Keratinocyte (primary cell): ENCODE measurements around the gene PIGU. TPM values are rescaled to one million over a fixed set of nuclear protein-coding genes. Genes with fewer than 3 reads are reported as not detected.

Source experiments
- DNase-seq: peaks from one replicate; pipeline ENCODE4 v3.0.0-alpha.2; 2011; ENCODE audit warnings: low read depth, missing footprints, low spot score
- FAIRE-seq: peaks from 2 replicates; lab custom pipeline; 2011; peaks lifted over from hg19 to GRCh38; lab: Jason Lieb, UNC
- H2AFZ ChIP-seq: 2 replicates; pipeline ENCODE4 v1.6.0; 2012; ENCODE audit warnings: low read length, control low read depth, inconsistent platforms; ENCODE audit not compliant: control insufficient read depth
- H3K27ac ChIP-seq: 2 replicates; pipeline ENCODE4 v1.5.1; 2011; ENCODE audit warnings: low read length; ENCODE audit not compliant: control insufficient read depth, insufficient read depth
- H3K27me3 ChIP-seq: 3 replicates; pipeline ENCODE4 v1.6.0; 2011; ENCODE audit warnings: low read length; ENCODE audit not compliant: control insufficient read depth, insufficient read depth; ENCODE audit errors: extremely low read depth
- H3K36me3 ChIP-seq, 2 experiments: 2 replicates in 1 of 2; 3 replicates in 1 of 2; pipeline ENCODE4 v1.5.1; 2011; ENCODE audit warnings: low read length in 2 of 2, mild to moderate bottlenecking in 1 of 2; ENCODE audit not compliant: control insufficient read depth in 2 of 2, insufficient read depth in 2 of 2; ENCODE audit errors: extremely low read depth in 1 of 2
- H3K4me1 ChIP-seq: 3 replicates; pipeline ENCODE4 v1.5.1; 2011; ENCODE audit warnings: low read length; ENCODE audit not compliant: control insufficient read depth, insufficient read depth; ENCODE audit errors: extremely low read depth
- H3K4me2 ChIP-seq: 3 replicates; pipeline ENCODE4 v1.6.0; 2011; ENCODE audit warnings: low read depth, low read length; ENCODE audit not compliant: control insufficient read depth, insufficient read depth; ENCODE audit errors: extremely low read depth
- H3K4me3 ChIP-seq, 3 experiments: fragments of 200-600 bp in 1 of 3; sonication (generic) in 1 of 3; 2 replicates in 2 of 3; 3 replicates in 1 of 3; pipeline ENCODE4 v1.5.1; 2011 to 2016; ENCODE audit warnings: low read length in 3 of 3, mild to moderate bottlenecking in 3 of 3, control low read depth in 2 of 3, inconsistent platforms in 1 of 3, low read depth in 1 of 3, mixed read lengths in 1 of 3, mixed run types in 1 of 3, moderate library complexity in 1 of 3; ENCODE audit not compliant: control insufficient read depth in 2 of 3, insufficient read depth in 2 of 3; ENCODE audit errors: extremely low read depth in 1 of 3
- H3K79me2 ChIP-seq: 2 replicates; pipeline ENCODE4 v1.6.0; 2012; ENCODE audit warnings: low read length; ENCODE audit not compliant: control insufficient read depth, insufficient read depth
- H3K9ac ChIP-seq: 3 replicates; pipeline ENCODE4 v1.6.0; 2011; ENCODE audit warnings: low read length; ENCODE audit not compliant: control insufficient read depth, insufficient read depth; ENCODE audit errors: extremely low read depth
- H3K9me1 ChIP-seq: 3 replicates; pipeline ENCODE4 v1.6.0; 2011; ENCODE audit warnings: low read length; ENCODE audit not compliant: control insufficient read depth, insufficient read depth; ENCODE audit errors: extremely low read depth
- H3K9me3 ChIP-seq: 2 replicates; pipeline ENCODE4 v1.5.1; 2012; ENCODE audit warnings: low read depth, low read length; ENCODE audit not compliant: control insufficient read depth
- H4K20me1 ChIP-seq: 3 replicates; pipeline ENCODE4 v1.6.0; 2011; ENCODE audit warnings: low read length; ENCODE audit not compliant: control insufficient read depth, insufficient read depth; ENCODE audit errors: extremely low read depth
- CTCF ChIP-seq, 3 experiments: IDR thresholded peaks in 1 of 3; conservative IDR thresholded peaks in 1 of 3; optimal IDR thresholded peaks in 1 of 3; 2 replicates in 2 of 3; 3 replicates in 1 of 3; pipeline versions ENCODE3 to v1.5.1; 2011; ENCODE audit warnings: low read length in 3 of 3, mild to moderate bottlenecking in 3 of 3, moderate library complexity in 2 of 3, control low read depth in 1 of 3, inconsistent platforms in 1 of 3; ENCODE audit not compliant: insufficient read depth in 2 of 3; ENCODE audit errors: extremely low read depth in 1 of 3
- EZH2 ChIP-seq: IDR thresholded peaks from one replicate; pipeline ENCODE4 v1.6.1; 2012; ENCODE audit warnings: inconsistent platforms, mild to moderate bottlenecking, low read length, moderate library complexity
- dilution Hi-C: fragments of 300-500 bp; cut with MboI; formaldehyde crosslinking; loops from one replicate; pipeline ENCODE4 v1.7.0; 2020; ENCODE audit warnings: low sequenced_read_pairs; ENCODE audit not compliant: extremely low pct_ligation_motif_present
- polyA plus RNA-seq, 5 experiments: library from polyadenylated mRNA; depleted of rRNA in 3 of 5; stranded (reverse) in 3 of 5; stranded (forward) in 1 of 5; unstranded in 1 of 5; fragments of >200 nt; gene quantifications; 1 replicate in 1 of 5; 2 replicates in 3 of 5; 3 replicates in 1 of 5; pipeline versions ENCODE4 v1.2.1 to v1.2.3, GENCODE V29; 2011 to 2012; ENCODE audit warnings: missing spikeins in 2 of 5, low read depth in 1 of 5, low replicate concordance in 1 of 5

The PIGU gene
- polyA plus RNA-seq, 1 donor (not counting 4 experiments of a cell fraction or from before 2014, with no cell fraction given), result 48.0 TPM

DNA sequence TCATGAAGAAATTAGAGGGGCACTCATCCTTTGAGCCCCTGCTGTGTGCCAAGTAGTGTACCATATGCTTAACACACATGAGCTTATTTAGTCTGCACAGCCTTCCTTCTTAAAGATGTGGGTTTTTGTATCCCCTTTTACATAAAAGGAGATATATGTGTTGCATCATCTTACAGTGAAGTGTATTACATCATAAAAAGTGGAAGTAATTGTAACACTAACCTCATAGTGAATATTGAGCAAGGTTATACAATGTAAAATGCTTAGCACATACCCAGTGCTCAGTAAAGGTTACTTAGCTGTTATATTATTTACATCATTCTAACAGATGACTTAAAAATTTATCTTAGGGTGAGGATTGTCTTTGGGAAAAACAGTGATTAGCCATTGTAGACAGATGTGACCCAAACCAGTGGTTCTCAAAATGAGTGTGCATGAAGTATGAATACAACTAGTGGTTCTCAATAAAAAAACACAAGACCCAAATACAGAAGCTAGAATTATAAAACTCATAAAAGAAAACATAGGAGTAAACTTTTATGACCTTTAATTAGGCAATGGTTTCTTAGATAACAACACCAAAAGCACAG, 3.8 kb upstream of the PIGU start:
- dilution Hi-C loops, result no loop called here
- FAIRE-seq (no peak), DNase-seq (no peak)
- TF ChIP-seq EZH2 (no peak), CTCF (optimal IDR thresholded peaks at IDR 0.05 in 1 of 3, IDR thresholded peaks at IDR 0.05 in 1 of 3, conservative IDR thresholded peaks at IDR 0.05 in 1 of 3; ENCODE audit: extremely low read depth in 1 of 3, insufficient read depth in 2 of 3, low read length in 3 of 3) (no peak)
- no peak overlapping the region for H3K4me3 ChIP-seq
- peaks cover 9% of the 10 kb centered on the region for H3K4me1 ChIP-seq
- H3K9ac ChIP-seq, result no peak overlapping the region
- H3K79me2 ChIP-seq, result peaks cover 4% of the 10 kb centered on the region
- H2AFZ ChIP-seq, result no peak overlapping the region
- H3K27me3 ChIP-seq, result no peaks in the 10 kb centered on the region
- H3K36me3 ChIP-seq, result no peaks in the 10 kb centered on the region
- no peaks in the 10 kb centered on the region for H4K20me1 ChIP-seq
- H3K27ac ChIP-seq, result no peak overlapping the region
- no peak overlapping the region for H3K4me2 ChIP-seq
- H3K9me1 ChIP-seq, result no peaks in the 10 kb centered on the region
- no peaks in the 10 kb centered on the region for H3K9me3 ChIP-seq

GRCh38 chr20:34675993-34676641, 775 bp downstream of the PIGU start:
- Histone ChIP-seq H3K4me1 (peaks cover 12% of the 10 kb centered on the region), H3K9ac (peak overlapping the region; percentile 74), H3K4me2 (peak overlapping the region; percentile 84), H3K4me3 (peak overlapping the region; percentile 65 to 95 (median 87)), H3K9me3 (no peaks in the 10 kb centered on the region), H3K36me3 (no peaks in the 10 kb centered on the region), H3K79me2 (peaks cover 4% of the 10 kb centered on the region), H2AFZ (peak overlapping the region; percentile 91), H3K27ac (peak overlapping the region; percentile 42), H4K20me1 (no peaks in the 10 kb centered on the region), H3K9me1 (no peaks in the 10 kb centered on the region), H3K27me3 (no peaks in the 10 kb centered on the region)
- TF ChIP-seq EZH2 (no peak), CTCF (optimal IDR thresholded peaks at IDR 0.05 in 1 of 3, IDR thresholded peaks at IDR 0.05 in 1 of 3, conservative IDR thresholded peaks at IDR 0.05 in 1 of 3; ENCODE audit: extremely low read depth in 1 of 3, insufficient read depth in 2 of 3, low read length in 3 of 3) (no peak)
- dilution Hi-C loops, result no loop called here
- FAIRE-seq, result peak; percentile 5
- no peak for DNase-seq
